Gastrocnemius medialis (tissue), 4 donors: ENCODE results near the gene GGTLC3. TPM values are rescaled to one million over a fixed set of nuclear protein-coding genes. Genes with fewer than 3 reads are reported as not detected.
A peak's percentile ranks its signal among the peaks of the same experiment; 100 is the strongest.
"Not testable (repeated sequence)": the region's sequence is repeated elsewhere in the genome, so short reads cannot be mapped to it uniquely, and the experiment has no call there.

Experiments used
- ATAC-seq, 2 donors: fragments of 150-250 bp; one replicate each; pipeline ENCODE4 v1.9.1; 2016
- DNase-seq, 2 donors: peaks; one replicate each; pipeline ENCODE4 v3.0.0-alpha.2; 2019
- H3K27ac ChIP-seq, 4 donors: fragments of 200-600 bp; sonication (generic); 1 replicate in 1 of 4; 2 replicates in 3 of 4; pipeline ENCODE4 v1.5.1; 2016 to 2018; ENCODE audit warnings: mild to moderate bottlenecking in 2 of 4, moderate library complexity in 1 of 4
- H3K27me3 ChIP-seq, 3 donors: fragments of 200-600 bp; sonication (generic) in 2 of 3; 1 replicate in 1 of 3; 2 replicates in 2 of 3; pipeline versions ENCODE4 v1.5.1 to v1.6.0; 2016 to 2019; ENCODE audit warnings: mild to moderate bottlenecking in 1 of 3, moderate library complexity in 1 of 3
- H3K36me3 ChIP-seq, 2 donors: fragments of 200-600 bp; sonication (generic) in 1 of 2; one replicate each; pipeline ENCODE4 v1.5.1; 2017 to 2018
- H3K4me1 ChIP-seq, 2 donors: fragments of 200-600 bp; sonication (generic) in 1 of 2; one replicate each; pipeline ENCODE4 v1.5.1; 2016 to 2017; ENCODE audit warnings: mild to moderate bottlenecking in 2 of 2
- H3K4me3 ChIP-seq, 4 donors: fragments of 200-600 bp; sonication (generic) in 3 of 4; 1 replicate in 1 of 4; 2 replicates in 3 of 4; pipeline ENCODE4 v1.5.1; 2016 to 2019; ENCODE audit warnings: mild to moderate bottlenecking in 2 of 4
- H3K9me3 ChIP-seq, 3 donors: fragments of 200-600 bp; sonication (generic) in 2 of 3; 1 replicate in 1 of 3; 2 replicates in 2 of 3; pipeline ENCODE4 v1.5.1; 2016 to 2019
- in situ Hi-C, 4 donors: fragments of 200-750 bp; cut with MboI; loops; one replicate each; pipeline versions ENCODE4 v1.15.0 to v1.8.0; 2017; ENCODE audit warnings: low sequenced_read_pairs in 4 of 4
- intact Hi-C: fragments of 100-400 bp; cut with DNase I; formaldehyde crosslinking; loops from one replicate; pipeline ENCODE4 v1.15.1; 2023; ENCODE audit warnings: low total_unique reads
- total RNA-seq, 4 donors: library from RNA; depleted of rRNA; stranded (reverse); fragments of >200 nt; gene quantifications; one replicate each; pipeline versions ENCODE4 v1.1.0 to v1.2.3, GENCODE V29; 2016

The GGTLC3 gene
- not detected for total RNA-seq

- H3K4me3 ChIP-seq, ATAC-seq, intact Hi-C loops, in situ Hi-C loops, DNase-seq, H3K9me3 ChIP-seq, H3K36me3 ChIP-seq, H3K4me1 ChIP-seq, H3K27me3 ChIP-seq, H3K27ac ChIP-seq: not testable (repeated sequence)
Observed at GRCh38 chr22:18518061-18518460, at the start of gene GGTLC3. GGTLC3 (minus strand) TSS chr22:18518161; CDS start chr22:18517897, 264 bp downstream.

GRCh38 chr22:18560099-18560974 lies 42.4 kb upstream of the GGTLC3 start:
- H3K4me1 ChIP-seq, DNase-seq, H3K4me3 ChIP-seq, intact Hi-C loops, ATAC-seq, H3K36me3 ChIP-seq, H3K27ac ChIP-seq, H3K9me3 ChIP-seq, in situ Hi-C loops, H3K27me3 ChIP-seq: not testable (repeated sequence)

- in situ Hi-C loops, ATAC-seq, H3K36me3 ChIP-seq, DNase-seq, H3K27me3 ChIP-seq, H3K4me1 ChIP-seq, H3K9me3 ChIP-seq, H3K27ac ChIP-seq, H3K4me3 ChIP-seq, intact Hi-C loops: not testable (repeated sequence)
Observed at GRCh38 chr22:18558939-18559338, 41.0 kb upstream of the GGTLC3 start.

- H3K27me3 ChIP-seq, H3K36me3 ChIP-seq, H3K4me3 ChIP-seq, H3K9me3 ChIP-seq, DNase-seq, intact Hi-C loops, in situ Hi-C loops, H3K27ac ChIP-seq, H3K4me1 ChIP-seq: not testable (repeated sequence)
- ATAC-seq = peak; percentile 74 to 77
Observed at GRCh38 chr22:18558516-18558915, 40.6 kb upstream of the GGTLC3 start.

GRCh38 chr22:18554280-18555256 lies 36.6 kb upstream of the GGTLC3 start:
- intact Hi-C loops, in situ Hi-C loops, H3K27me3 ChIP-seq, H3K9me3 ChIP-seq, H3K4me1 ChIP-seq, H3K36me3 ChIP-seq, DNase-seq, H3K4me3 ChIP-seq: not testable (repeated sequence)
- ATAC-seq = peak; percentile 86 to 88
- H3K27ac ChIP-seq = peak overlapping the region in 1 of 4 donors; percentile 28

GRCh38 chr22:18552839-18553597 lies 35.1 kb upstream of the GGTLC3 start:
- H3K27me3 ChIP-seq, in situ Hi-C loops, H3K36me3 ChIP-seq, ATAC-seq, DNase-seq, H3K9me3 ChIP-seq, H3K4me1 ChIP-seq, H3K4me3 ChIP-seq, H3K27ac ChIP-seq, intact Hi-C loops: not testable (repeated sequence)

GRCh38 chr22:18551046-18551445 lies 33.1 kb upstream of the GGTLC3 start:
- H3K4me1 ChIP-seq, H3K4me3 ChIP-seq, ATAC-seq, DNase-seq, H3K27me3 ChIP-seq, H3K27ac ChIP-seq, intact Hi-C loops, H3K9me3 ChIP-seq, in situ Hi-C loops, H3K36me3 ChIP-seq: not testable (repeated sequence)

- in situ Hi-C loops, intact Hi-C loops, H3K27me3 ChIP-seq, H3K9me3 ChIP-seq, ATAC-seq, H3K36me3 ChIP-seq, H3K27ac ChIP-seq, H3K4me1 ChIP-seq, DNase-seq, H3K4me3 ChIP-seq: not testable (repeated sequence)
Observed at GRCh38 chr22:18549458-18550179, 31.7 kb upstream of the GGTLC3 start.

- DNase-seq, in situ Hi-C loops: not testable (repeated sequence)
Observed at GRCh38 chr22:18544615-18545014, 26.7 kb upstream of the GGTLC3 start.

GRCh38 chr22:18543400-18543799 lies 25.4 kb upstream of the GGTLC3 start:
- H3K9me3 ChIP-seq, in situ Hi-C loops, H3K36me3 ChIP-seq, H3K4me1 ChIP-seq, H3K4me3 ChIP-seq, H3K27ac ChIP-seq, intact Hi-C loops, H3K27me3 ChIP-seq, DNase-seq, ATAC-seq: not testable (repeated sequence)

More at GRCh38 chr22:18544615-18545014, 26.7 kb upstream of the GGTLC3 start:
- ATAC-seq, H3K36me3 ChIP-seq, H3K4me3 ChIP-seq, H3K27ac ChIP-seq, H3K9me3 ChIP-seq, intact Hi-C loops, H3K4me1 ChIP-seq, H3K27me3 ChIP-seq: not testable (repeated sequence)
